HPDE6-E6E7 (cell line): ENCODE results near the gene RYR3.
A peak's percentile ranks its signal among the peaks of the same experiment; 100 is the strongest.
"Not testable (repeated sequence)": the region's sequence is repeated elsewhere in the genome, so short reads cannot be mapped to it uniquely, and the experiment has no call there.

Source experiments
- DNase-seq: peaks from one replicate; pipeline ENCODE4 v3.0.0; 2011; ENCODE audit warnings: missing footprints; ENCODE audit errors: extremely low spot score

RYR3 gene

GRCh38 chr15:33580526-33580925 is 269.8 kb downstream of the RYR3 start:
- no peak for DNase-seq

DNA sequence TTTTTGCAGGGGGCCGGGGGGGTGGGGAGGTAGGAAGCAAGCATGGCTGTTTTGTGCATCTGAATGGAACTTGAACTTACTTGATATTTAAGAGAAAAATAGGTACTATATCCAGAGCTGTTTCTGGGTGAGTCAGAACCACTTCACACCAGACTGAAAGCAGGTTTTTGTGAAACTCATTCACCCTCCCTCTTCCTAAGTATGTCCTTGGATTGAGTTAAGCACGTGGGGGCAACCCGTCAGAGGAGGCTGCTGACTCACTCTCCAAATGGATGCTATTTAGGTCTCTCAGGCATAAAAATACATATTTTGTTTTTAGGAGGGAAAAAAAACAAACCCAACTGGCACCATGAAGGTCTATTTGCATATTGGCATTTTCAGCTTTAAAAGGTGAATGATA is 270.3 kb downstream of the RYR3 start:
- peak; percentile 46 for DNase-seq

DNA sequence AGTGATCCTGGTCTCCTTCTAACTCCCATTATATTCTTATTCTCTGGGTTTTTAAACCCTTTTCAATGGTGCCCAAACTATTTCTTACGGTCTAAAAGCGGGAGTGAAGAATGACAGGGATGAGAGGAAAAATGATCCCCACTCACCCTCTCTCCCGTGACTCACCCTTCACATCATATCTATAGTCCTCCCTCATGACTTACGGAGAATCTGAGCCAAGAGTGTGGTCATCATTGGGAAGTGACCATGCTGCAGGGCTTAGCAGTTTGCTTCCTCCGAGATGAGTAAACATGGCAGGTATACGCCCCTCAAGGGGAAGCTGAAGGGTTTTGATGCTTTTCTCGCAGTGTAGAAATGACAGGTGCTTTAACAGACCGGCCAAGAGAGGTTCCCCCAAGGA is 274.0 kb downstream of the RYR3 start:
- no peak for DNase-seq

- no peak for DNase-seq
These were observed 276.3 kb downstream of the RYR3 start for GRCh38 chr15:33586786-33587697.

- DNase-seq, result no peak
These were observed 277.0 kb downstream of the RYR3 start for GRCh38 chr15:33587773-33588172.

- no peak for DNase-seq
These were observed 282.1 kb downstream of the RYR3 start for GRCh38 chr15:33592864-33593263.

GRCh38 chr15:33598382-33598781 is 287.6 kb downstream of the RYR3 start:
- DNase-seq, result not testable (repeated sequence)

DNA sequence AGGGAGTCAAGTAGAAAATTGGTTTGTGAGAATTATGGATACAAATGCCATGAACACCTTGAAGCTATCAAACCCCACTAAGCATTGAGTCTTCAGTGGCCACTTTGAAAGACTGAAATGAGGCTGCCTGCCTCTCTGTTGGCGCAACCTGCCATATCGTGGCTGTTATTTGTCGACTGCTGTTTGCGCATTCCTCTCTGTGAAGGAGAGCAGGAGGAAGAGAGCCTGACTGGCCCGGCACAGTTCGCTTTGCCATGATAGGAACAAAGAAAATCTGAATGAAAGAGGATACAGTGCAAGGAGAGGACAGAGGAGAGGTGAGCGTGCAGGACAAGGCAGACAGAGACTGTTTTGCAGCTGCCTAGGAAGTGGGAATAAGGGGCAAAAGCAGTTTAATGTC is 289.4 kb downstream of the RYR3 start:
- no peak for DNase-seq

GRCh38 chr15:33601461-33601860 is 290.7 kb downstream of the RYR3 start:
- DNase-seq, result no peak

- no peak for DNase-seq
These were observed 297.9 kb downstream of the RYR3 start for GRCh38 chr15:33608714-33609113.

- DNase-seq, result no peak
These were observed 302.0 kb downstream of the RYR3 start for GRCh38 chr15:33612721-33613304.

- DNase-seq, result no peak
These were observed 305.7 kb downstream of the RYR3 start for GRCh38 chr15:33616475-33616874.

DNA sequence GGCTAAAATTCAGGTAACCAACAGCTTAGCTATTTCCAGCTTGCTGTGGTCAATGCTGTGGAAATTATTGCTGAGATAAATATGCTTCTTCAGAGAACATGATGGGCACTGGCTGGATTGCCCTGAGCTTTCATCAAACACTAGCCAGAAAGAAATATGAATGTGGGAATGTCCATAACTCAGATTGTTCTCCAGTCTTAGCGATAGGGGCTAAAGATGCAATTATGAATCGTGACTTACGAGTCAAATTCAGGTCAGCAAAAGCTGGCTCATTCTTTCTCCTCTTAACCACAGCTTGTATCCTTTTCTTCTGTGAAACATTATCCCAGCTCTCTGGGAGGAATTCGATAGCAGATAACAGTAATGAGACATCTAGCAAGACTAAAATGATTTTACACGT is 307.6 kb downstream of the RYR3 start:
- DNase-seq, result no peak

- DNase-seq, result no peak
These were observed 310.4 kb downstream of the RYR3 start for GRCh38 chr15:33621141-33621540.

GRCh38 chr15:33623010-33623409 is 312.2 kb downstream of the RYR3 start:
- no peak for DNase-seq

GRCh38 chr15:33624439-33624838 is 313.7 kb downstream of the RYR3 start:
- no peak for DNase-seq

- DNase-seq, result no peak
These were observed 318.9 kb downstream of the RYR3 start for GRCh38 chr15:33629647-33630046.

DNA sequence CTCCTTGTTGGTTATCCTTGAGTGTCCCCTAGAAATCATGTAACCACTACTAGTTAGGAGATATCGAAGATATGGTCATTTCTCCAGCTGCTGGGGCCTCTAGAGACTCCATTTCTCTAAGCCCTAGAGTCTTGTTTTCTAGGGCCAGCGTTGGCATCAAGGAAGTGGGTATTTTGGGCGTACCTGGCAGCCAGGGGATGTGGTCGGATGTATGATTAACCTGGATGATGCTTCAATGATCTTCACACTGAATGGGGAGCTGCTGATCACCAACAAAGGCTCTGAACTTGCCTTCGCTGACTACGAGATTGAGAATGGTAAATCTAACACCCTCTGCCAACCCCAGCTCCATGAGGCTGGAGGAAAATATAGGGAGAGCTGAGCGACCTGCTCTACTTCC is 325.5 kb downstream of the RYR3 start:
- no peak for DNase-seq

- no peak for DNase-seq
These were observed 326.2 kb downstream of the RYR3 start for GRCh38 chr15:33636958-33637357.

- no peak for DNase-seq
These were observed 327.7 kb downstream of the RYR3 start for GRCh38 chr15:33638453-33638852.

GRCh38 chr15:33639051-33639450 is 328.3 kb downstream of the RYR3 start:
- no peak for DNase-seq

DNA sequence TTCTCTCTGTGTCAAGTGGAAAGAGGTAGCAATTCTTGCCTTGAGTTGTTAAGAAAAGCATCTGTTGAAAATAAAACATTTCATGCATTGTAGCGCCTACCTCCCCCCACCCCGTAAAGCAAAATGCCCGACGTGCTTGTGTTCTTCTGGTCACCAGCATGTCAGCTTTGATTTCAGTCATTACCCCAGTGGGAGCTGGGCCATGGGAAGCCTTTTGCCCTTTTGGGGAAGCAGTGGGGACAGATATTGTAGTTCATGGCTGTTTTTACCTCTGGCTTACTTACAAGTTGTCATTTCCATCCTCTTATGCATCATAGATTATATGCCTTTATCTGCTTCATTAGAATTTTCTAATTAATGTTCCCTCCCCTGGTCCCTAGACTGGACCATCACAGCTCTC is 328.7 kb downstream of the RYR3 start:
- no peak for DNase-seq

- no peak for DNase-seq
These were observed 329.2 kb downstream of the RYR3 start for GRCh38 chr15:33639978-33640377.
